HL-60 (cell line): ENCODE measurements around the gene OR3A3.
A peak's percentile ranks its signal among the peaks of the same experiment; 100 is the strongest.
"Not testable (repeated sequence)": the region's sequence is repeated elsewhere in the genome, so short reads cannot be mapped to it uniquely, and the experiment has no call there.

Experiments used
- DNase-seq, 2 experiments: peaks; one replicate each; pipeline ENCODE4 v3.0.0-alpha.2; 2010 to 2020; ENCODE audit warnings: low read depth in 1 of 2, low spot score in 1 of 2
- H3K27ac ChIP-seq: fragments of 250-450 bp; sonication (Bioruptor Pico); replicated peaks from 2 replicates; pipeline ENCODE4 v1.5.1; 2020; ENCODE audit warnings: mild to moderate bottlenecking, moderate library complexity
- H3K27me3 ChIP-seq: fragments of 250-450 bp; sonication (Bioruptor Pico); 2 replicates; pipeline ENCODE4 v1.5.1; 2021; ENCODE audit warnings: mild to moderate bottlenecking, moderate library complexity; ENCODE audit not compliant: insufficient read depth, poor library complexity, severe bottlenecking
- H3K4me3 ChIP-seq: replicated peaks from 2 replicates; pipeline ENCODE4 v1.5.1; 2011; ENCODE audit warnings: mild to moderate bottlenecking, control low read depth, low read length; ENCODE audit not compliant: insufficient read depth
- CTCF ChIP-seq: IDR thresholded peaks from one replicate; pipeline ENCODE4 v1.5.1; 2011; ENCODE audit warnings: low read length, control low read depth, inconsistent platforms; ENCODE audit not compliant: insufficient read depth
- GABPA ChIP-seq: IDR thresholded peaks from 2 replicates; pipeline ENCODE4 v1.6.1; 2012; ENCODE audit warnings: low read depth
- POLR2AphosphoS5 ChIP-seq: IDR thresholded peaks from 2 replicates; pipeline ENCODE4 v1.6.1; 2012; ENCODE audit warnings: low read depth
- REST ChIP-seq: IDR thresholded peaks from 2 replicates; pipeline ENCODE4 v1.6.1; 2012; ENCODE audit warnings: low read depth; ENCODE audit not compliant: insufficient replicate concordance
- SPI1 ChIP-seq: IDR thresholded peaks from 2 replicates; pipeline ENCODE4 v1.6.1; 2012; ENCODE audit warnings: low read depth, mild to moderate bottlenecking, borderline replicate concordance

The OR3A3 gene

GRCh38 chr17:3447625-3448024 is 36.5 kb downstream of the OR3A3 start:
- H3K4me3 ChIP-seq: no peak overlapping the region
- H3K27ac ChIP-seq: no peak overlapping the region
- H3K27me3 ChIP-seq: no peaks in the 10 kb centered on the region
- no peak for TF ChIP-seq SPI1
- TF ChIP-seq CTCF: no peak
- no peak for TF ChIP-seq GABPA
- TF ChIP-seq POLR2AphosphoS5: no peak
- no peak for TF ChIP-seq REST
- peak in 1 of 2 experiments; percentile 18 for DNase-seq

- H3K27me3 ChIP-seq: no peaks in the 10 kb centered on the region
- no peak overlapping the region for H3K27ac ChIP-seq
- H3K4me3 ChIP-seq: no peak overlapping the region
- no peak for TF ChIP-seq REST
- no peak for TF ChIP-seq CTCF
- no peak for TF ChIP-seq SPI1
- no peak for TF ChIP-seq POLR2AphosphoS5
- no peak for TF ChIP-seq GABPA
- no peak for DNase-seq
Observed at GRCh38 chr17:3448059-3448665, 37.0 kb downstream of the OR3A3 start.

GRCh38 chr17:3466355-3466754 is 55.2 kb downstream of the OR3A3 start:
- DNase-seq, H3K27me3 ChIP-seq, H3K4me3 ChIP-seq, H3K27ac ChIP-seq: not testable (repeated sequence)

GRCh38 chr17:3469529-3469928 is 58.4 kb downstream of the OR3A3 start:
- TF ChIP-seq GABPA (no peak), SPI1 (no peak), REST (no peak)
- H3K27ac ChIP-seq: no peak overlapping the region
- DNase-seq: no peak
- H3K27me3 ChIP-seq: no peaks in the 10 kb centered on the region
- H3K4me3 ChIP-seq: no peak overlapping the region
